ENCODE data around the gene EEF1AKMT4.
A peak's percentile ranks its signal among the peaks of the same experiment; 100 is the strongest.

The EEF1AKMT4 gene

DNA sequence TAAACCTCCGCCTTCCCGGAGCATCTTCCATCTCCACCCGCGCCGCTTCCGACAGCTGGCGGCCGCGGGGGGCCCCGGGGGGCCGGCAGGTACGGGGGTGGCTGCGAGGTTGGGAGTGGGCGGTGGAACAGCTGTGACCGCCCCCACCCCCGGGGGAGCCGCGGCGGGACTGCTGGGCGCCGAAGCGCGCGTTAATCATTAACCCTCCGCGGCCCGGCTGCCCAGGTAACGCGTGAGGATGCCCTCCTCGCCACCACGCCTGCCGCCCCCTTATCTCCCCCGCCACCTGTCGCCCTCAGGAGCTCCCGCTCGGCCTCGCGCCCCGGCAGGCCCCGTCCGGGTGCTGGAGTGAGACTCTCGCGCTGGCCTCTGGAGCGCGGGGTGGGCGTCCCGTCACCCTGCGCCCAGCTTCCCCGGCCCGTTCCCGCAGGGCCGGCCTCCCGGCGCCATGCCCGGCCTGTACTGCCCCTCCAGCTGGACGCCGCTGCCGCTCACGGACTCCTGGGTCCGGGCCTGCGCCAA, 19.3 kb upstream of the EEF1AKMT4 start:
- DNase-seq (ENCODE audit: low spot score) = peak; percentile 60
- in situ Hi-C loops (cut with MboI; ENCODE audit: low sequenced_read_pairs, unreplicated experiment) = loop anchor here (25.0 kb wide), 1 partner anchor 343 kb away; the partner anchor contains the start of gene PARL
- TF ChIP-seq, protein P1, sequence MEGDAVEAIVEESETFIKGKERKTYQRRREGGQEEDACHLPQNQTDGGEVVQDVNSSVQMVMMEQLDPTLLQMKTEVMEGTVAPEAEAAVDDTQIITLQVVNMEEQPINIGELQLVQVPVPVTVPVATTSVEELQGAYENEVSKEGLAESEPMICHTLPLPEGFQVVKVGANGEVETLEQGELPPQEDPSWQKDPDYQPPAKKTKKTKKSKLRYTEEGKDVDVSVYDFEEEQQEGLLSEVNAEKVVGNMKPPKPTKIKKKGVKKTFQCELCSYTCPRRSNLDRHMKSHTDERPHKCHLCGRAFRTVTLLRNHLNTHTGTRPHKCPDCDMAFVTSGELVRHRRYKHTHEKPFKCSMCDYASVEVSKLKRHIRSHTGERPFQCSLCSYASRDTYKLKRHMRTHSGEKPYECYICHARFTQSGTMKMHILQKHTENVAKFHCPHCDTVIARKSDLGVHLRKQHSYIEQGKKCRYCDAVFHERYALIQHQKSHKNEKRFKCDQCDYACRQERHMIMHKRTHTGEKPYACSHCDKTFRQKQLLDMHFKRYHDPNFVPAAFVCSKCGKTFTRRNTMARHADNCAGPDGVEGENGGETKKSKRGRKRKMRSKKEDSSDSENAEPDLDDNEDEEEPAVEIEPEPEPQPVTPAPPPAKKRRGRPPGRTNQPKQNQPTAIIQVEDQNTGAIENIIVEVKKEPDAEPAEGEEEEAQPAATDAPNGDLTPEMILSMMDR (IDR thresholded peaks at IDR 0.05; ENCODE audit: borderline replicate concordance, control extremely low read depth, extremely low read depth, insufficient read depth, missing control alignments) = no peak

DNA sequence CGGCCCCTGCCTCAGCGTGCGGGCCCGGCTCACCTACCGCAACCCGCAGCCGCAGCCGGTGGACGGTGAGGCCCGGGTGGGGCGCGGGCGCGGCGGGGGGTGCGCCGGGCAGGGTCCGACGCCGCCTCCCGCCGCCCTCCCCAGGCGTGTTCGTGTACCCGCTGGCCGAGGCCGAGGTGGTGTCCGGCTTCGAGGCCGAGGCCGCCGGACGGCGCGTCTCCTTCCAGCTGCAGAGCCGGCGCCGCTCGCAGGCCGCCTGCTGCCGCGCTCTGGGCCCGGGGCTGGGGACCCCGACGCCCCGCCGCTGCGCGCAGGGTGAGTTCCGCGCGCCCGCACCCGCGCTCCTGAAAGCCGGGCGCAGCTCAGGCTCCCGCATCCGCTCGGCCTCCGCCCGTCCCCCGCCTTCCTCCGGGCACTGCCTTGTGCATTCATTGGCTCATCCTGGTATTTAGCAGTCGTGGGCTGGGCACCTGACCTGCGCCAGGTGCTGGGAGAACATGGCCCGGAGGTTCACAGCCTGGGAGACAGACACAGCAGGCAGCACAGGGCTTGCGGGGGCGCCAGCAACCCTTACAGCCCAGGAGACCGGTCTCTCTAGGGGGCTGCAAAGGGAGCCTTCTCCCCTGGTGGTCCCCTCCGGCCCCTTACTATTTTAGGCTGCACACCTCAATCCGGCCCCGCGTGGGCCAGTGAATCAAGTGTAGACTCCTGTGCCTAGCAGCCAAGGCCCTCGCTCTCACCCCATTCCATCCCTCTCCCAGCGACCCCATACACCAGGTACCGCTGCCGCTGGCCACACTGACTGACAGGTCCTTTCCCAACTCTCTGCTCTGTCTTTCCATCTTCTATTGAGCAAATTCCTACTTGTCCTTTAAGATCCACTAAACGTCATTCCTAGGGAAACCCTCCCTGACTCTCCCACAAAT, 18.6 kb upstream of the EEF1AKMT4 start:
- TF ChIP-seq, protein P1 (IDR thresholded peaks at IDR 0.05; ENCODE audit: borderline replicate concordance, control extremely low read depth, extremely low read depth, insufficient read depth, missing control alignments) = no peak

DNA sequence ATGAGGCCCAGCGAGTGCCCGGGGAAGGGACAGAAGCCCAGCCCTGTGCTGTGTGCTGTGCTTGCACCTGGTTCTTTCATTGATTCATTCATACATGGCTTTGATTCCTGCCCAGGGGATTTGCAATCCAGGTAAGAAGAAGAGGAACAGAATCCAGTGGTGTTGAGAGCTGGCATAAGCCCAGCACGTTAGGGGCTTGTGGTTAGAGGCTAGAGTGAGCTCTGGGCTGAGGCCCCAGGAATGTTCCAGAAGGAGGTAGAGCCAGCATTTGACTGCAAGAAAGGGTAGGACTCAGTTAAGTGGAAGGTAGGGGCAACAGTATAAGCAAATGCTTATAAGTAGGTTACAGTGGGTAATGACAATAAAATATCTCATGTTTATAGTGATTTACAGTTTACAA, 17.8 kb upstream of the EEF1AKMT4 start:
- no peak for DNase-seq (ENCODE audit: low spot score)
- in situ Hi-C loops (cut with MboI; ENCODE audit: low sequenced_read_pairs, unreplicated experiment) = loop anchor here (25.0 kb wide), 1 partner anchor 344 kb away; the partner anchor contains the start of gene PARL

More for the DNA sequence above, 18.6 kb upstream of the EEF1AKMT4 start:
- in situ Hi-C loops (cut with MboI; ENCODE audit: low sequenced_read_pairs, unreplicated experiment) = loop anchor here (25.0 kb wide), 1 partner anchor 344 kb away; the partner anchor contains the start of gene PARL
- no peak for DNase-seq (ENCODE audit: low spot score)

DNA sequence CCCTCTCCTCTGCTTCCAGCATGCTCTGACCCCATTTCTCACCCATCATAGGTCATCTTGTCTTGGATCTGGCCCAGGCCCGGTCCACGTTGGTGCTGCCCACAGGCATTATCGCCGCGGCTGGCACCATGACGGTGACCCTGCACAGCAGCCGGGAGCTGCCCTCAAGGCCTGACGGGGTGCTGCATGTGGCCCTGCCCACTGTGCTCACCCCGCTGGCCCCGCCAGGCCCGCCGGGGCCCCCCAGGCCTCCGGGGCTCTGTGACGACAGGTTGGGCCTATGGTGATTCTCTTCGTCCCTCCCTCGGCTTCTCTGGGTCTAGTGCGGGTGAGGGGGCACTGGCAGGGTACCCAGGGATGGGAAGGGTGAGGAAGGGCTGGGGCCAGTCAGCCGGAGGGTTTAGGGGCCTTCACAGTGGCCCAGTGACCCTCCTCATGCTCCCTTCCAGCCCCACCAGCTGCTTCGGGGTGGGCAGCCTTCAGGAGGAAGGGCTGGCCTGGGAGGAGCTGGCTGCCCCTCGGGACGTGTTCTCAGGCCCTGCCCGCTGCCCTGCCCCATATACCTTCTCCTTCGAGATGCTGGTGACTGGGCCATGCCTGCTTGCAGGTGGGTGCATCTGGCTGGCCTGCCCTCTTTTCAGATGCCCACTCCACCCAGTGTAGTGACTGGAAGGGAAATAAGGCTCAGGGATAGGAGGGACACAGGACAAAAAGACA, 16.2 kb upstream of the EEF1AKMT4 start:
- TF ChIP-seq, protein P1 (IDR thresholded peaks at IDR 0.05; ENCODE audit: borderline replicate concordance, control extremely low read depth, extremely low read depth, insufficient read depth, missing control alignments) = no peak
- peak; percentile 15 for DNase-seq (ENCODE audit: low spot score)
- in situ Hi-C loops (cut with MboI; ENCODE audit: low sequenced_read_pairs, unreplicated experiment) = loop anchor here (25.0 kb wide), 1 partner anchor 346 kb away; the partner anchor contains the start of gene PARL

More for the DNA sequence above, 17.8 kb upstream of the EEF1AKMT4 start:
- TF ChIP-seq, protein P1 (IDR thresholded peaks at IDR 0.05; ENCODE audit: borderline replicate concordance, control extremely low read depth, extremely low read depth, insufficient read depth, missing control alignments) = no peak

DNA sequence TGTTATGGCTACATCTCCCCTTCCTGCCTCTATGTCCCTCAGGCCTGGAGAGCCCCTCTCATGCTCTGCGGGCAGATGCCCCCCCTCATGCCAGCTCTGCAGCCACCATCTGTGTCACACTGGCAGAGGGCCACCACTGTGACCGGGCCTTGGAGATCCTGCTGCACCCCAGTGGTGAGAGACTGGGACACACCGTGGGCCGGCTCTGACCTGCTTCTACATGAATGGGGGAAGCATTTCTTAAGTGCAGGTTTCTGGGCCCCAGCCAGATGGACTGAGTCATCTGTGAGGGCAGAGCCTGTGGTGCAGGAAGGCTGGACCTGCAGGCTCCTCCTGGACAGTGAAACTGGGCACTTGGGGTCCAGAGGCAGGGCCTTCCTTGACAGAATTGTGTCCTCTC, 15.2 kb upstream of the EEF1AKMT4 start:
- in situ Hi-C loops (cut with MboI; ENCODE audit: low sequenced_read_pairs, unreplicated experiment) = loop anchor here (25.0 kb wide), 1 partner anchor 347 kb away; the partner anchor contains the start of gene PARL
- no peak for DNase-seq (ENCODE audit: low spot score)
- TF ChIP-seq, protein P1 (IDR thresholded peaks at IDR 0.05; ENCODE audit: borderline replicate concordance, control extremely low read depth, extremely low read depth, insufficient read depth, missing control alignments) = no peak

Measured in GM13976 (cell line).